DMS114 treated with DMSO at 0.1 percent for 48 hours (cell line): ENCODE results near the gene CYB5D1.
"Not testable (repeated sequence)": the region's sequence is repeated elsewhere in the genome, so short reads cannot be mapped to it uniquely, and the experiment has no call there.

Source experiments
- DNase-seq: peaks from one replicate; lab custom pipeline; 2025; ENCODE audit not compliant: unreplicated experiment; lab: John Stamatoyannopoulos, UW

CYB5D1 gene, protein sequence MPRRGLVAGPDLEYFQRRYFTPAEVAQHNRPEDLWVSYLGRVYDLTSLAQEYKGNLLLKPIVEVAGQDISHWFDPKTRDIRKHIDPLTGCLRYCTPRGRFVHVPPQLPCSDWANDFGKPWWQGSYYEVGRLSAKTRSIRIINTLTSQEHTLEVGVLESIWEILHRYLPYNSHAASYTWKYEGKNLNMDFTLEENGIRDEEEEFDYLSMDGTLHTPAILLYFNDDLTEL

DNA sequence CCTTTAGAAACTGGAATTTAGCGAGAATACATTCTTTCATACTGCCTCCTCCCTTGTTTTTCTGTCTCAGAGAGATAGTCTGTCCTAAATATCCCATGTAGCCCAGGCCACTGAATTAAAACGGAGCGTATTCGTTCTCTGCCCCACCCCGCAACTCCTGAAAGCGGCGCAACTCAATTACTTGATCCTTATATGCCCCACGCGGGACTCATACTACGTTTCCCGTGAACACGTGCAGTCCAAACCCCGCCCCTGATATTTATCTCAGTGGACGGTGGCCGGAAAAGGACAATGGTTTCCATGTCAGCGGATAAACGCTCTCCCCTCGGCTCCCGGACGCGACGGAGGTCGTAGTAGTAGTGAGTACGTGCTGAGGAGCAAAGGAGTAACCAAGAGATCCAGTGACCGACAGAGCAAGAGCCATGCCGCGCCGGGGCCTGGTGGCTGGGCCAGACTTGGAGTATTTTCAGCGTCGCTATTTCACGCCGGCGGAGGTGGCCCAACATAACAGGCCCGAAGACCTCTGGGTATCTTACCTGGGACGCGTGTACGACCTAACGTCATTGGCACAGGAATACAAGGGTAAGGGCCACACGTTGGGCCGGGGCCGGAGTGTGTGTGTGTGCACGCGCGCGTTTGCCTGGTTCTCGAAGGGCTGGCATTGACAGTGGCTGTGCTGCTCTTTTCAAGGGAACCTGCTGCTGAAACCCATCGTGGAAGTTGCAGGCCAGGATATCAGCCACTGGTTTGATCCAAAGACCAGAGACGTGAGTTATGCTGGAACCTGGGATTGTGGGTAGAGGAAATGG is at the start of gene CYB5D1:
Gene CYB5D1, plus strand, starts transcription at position 291 of the 809 bp plus-strand sequence. Its CDS starts 132 bp downstream, at position 423.
- peak; percentile 96 for DNase-seq

DNA sequence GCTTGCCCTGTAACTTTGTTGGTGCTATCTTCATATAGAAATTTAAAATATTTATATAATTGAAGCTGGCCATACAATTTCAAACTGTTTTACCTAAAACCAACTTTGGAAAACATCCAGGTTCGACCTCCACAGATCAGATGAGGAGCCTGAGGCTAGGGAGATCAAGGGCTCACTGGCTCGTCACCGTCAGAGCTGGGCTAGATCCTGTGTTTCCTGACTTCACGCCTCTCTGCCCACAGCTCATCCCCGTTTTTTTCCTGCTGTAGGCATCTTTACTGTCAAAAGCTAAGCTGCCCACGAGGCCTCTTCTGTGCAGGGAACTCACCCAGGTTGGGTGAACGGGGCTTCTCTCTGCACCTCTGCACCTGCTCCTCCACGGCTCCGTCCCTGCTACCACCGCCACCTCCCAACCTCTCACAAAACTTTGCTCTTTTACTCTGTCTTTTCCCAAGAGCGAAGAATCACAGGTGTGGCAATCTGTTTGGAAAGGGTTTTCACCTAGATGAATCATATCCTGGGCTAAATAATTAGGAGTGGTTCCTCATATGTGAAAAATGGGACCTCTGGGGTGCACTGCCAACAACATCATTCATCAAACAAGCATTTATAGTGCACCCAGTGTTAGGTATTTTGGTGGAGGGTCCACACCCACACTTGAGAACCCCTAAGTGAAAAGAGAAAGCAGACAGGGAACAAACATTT is 48.6 kb upstream of the CYB5D1 start:
- DNase-seq: no peak

DNA sequence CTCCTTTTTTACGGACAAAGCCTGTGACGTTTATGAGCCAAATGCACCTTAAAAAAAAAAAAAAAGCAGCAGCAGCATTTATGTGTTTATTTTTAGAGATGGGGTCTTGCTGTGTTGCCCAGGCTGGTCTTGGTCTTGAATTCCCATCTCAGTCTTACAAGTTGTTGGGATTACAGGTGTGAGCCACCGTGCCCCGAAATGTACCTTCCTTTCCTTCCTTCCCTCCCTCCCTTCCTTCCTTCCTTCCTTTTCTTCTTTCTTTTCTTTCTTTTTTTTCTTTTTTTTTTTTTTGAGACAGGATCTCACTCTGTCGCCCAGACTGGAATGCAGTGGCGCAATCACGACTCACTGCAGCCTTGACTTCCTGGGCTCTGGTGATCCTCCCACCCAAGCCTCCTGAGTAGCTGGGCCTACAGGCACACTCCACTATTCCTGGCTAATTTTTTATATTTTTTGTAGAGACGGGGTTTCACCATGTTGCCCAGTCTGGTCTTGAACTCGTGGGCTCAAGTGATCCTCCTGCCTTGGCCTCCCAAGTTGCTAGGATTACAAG is 47.9 kb upstream of the CYB5D1 start:
- DNase-seq: not testable (repeated sequence)

DNA sequence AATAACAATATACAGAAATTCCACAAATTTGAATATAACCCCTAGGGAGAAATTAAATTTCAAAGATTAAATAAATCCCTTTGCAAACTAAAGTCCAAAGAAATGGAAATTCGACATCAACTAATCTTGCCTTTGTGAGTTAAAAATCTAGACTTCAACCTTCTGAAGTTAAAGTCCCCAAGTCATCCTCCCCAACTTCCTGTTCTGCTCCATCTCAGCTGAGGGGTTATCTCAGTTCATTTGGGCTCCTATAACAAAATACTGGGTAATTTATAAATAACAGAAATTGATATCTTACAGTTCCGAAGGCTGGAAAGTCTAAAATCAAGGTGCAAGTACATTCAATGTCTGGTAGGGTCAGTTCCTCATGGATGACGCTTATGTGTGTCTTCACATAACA is 46.6 kb upstream of the CYB5D1 start:
- DNase-seq: no peak

DNA sequence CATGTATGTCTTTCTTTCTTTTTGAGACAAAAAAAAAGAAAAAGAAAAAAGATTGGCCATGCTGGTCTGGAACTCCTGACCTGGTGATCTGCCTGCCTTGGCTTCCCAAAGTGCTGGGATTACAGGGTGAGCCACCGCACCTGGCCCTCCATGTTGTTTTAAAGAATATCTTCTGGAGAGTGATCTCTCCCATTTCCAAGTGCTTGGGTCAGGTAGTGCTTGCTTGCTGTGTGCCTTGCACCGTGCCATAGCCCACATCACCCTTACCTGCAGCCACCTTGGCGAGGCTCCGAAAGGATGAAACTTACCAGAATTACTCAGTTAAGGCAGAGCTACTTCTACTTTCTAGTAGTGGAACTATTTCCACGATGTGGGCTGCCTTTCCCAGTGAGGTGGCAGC is 42.8 kb upstream of the CYB5D1 start:
- DNase-seq: no peak

DNA sequence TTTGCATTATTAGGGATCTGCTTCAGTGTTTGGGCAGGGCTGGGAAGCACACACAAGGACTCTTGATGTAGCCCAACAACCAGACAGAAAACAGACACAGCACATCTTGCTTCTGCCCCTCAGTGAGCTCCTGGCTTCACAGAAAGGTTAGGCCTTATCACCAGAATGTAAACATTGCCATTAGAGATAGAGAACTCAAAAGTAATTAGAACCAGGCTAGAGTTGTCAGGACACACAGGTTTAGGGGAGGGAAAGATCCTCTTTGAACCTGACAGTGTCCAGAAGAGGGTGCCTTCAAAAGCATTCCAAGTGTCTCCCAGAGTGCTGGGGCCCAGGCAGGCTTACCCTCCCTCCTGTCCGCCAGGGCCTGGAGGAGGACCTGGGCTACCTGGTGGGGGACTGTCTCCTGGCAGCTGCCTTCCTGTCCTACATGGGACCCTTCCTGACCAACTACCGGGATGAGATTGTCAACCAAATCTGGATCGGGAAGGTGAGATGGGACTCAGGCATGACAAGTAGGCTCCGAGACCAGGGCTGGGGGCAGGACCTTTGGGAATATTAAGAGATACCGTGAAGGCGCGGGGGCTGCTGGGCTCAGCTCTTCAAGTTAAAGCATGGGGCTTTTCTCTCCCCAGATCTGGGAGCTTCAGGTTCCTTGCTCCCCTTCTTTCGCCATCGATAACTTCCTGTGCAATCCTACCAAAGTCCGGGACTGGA is 40.7 kb upstream of the CYB5D1 start:
- no peak for DNase-seq

DNA sequence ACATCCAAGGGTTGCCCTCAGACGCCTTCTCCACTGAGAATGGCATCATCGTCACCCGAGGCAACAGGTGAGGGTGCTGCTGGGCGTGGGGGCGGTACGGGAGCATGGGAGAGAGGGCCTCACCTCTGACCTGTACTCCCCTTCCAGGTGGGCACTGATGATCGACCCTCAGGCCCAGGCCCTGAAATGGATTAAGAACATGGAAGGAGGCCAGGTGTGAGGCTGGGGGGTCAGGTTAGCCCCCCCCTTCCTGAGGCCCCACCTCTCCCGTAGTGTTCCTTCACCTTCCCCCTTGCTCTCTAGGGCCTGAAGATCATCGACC is 40.2 kb upstream of the CYB5D1 start:
- DNase-seq: no peak

DNA sequence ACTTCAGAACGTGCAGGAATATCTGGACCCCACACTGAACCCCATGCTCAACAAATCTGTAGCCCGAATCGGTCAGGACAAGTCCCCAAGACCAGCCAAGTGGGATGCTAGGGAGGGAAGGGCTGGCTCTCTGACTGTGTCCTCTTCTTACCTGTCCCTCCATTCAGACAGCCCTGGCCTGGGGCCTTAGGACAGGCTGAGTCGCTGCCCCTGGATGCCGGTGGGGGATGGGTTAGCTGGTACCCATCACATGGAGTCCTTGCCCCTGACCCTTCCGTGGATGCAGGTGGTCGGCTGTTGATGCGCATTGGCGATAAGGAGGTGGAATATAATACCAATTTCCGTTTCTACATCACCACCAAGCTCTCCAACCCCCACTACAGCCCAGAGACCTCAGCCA is 39.8 kb upstream of the CYB5D1 start:
- no peak for DNase-seq

DNA sequence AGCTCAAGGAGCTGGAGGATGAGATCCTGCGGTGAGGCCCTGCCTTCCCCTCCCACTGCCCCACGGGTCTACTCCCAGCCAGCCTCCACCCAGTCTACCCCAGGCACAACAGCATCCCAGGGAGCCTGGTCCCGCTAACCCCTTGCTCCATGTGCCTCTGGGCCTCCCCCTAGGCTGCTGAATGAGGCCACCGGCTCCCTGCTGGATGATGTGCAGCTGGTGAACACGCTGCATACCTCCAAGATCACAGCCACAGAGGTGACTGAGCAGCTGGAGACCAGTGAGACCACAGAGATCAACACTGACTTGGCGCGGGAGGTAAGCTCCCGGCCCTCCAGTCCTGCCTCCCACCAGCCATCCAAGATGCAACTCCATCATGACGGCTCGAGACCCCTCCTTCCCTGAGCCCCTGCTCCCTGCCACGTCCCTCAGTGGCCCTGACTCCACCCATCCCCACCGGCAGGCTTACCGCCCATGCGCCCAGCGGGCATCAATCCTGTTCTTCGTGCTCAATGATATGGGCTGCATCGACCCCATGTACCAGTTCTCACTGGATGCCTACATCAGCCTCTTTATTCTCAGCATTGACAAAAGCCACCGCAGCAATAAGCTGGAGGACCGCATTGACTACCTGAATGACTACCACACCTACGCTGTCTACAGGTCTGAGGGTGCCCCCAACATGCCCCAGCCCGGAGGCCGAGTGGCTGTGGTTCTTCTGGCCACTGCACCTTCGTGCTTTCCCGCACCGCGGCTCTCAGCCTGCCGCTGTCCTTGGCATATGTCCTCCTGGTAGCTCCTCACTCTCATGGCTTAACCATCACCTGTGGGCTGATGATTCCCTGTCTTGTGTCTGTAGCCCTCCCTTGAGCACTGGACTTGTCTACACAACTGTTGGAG is 38.8 kb upstream of the CYB5D1 start:
- DNase-seq: no peak

DNA sequence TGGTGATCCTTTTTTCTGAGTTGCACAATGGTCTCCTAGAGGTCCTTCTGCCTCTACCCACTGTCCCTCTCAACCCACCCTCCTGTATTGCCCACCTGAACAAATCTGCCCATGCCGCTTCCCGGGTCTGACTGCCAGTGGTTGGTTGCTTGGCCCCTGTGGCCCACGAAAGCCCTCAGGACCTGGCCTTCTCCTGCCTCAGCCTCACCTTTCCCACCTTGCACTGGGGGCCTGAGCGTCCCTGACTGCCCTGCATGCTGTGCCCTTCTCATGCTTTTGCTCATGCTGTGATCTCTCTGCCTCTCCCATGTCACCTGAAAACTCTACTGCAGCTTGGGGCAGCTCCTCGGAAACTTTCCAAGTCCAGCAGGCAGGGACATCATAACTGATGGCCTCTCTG is 37.6 kb upstream of the CYB5D1 start:
- DNase-seq: no peak

DNA sequence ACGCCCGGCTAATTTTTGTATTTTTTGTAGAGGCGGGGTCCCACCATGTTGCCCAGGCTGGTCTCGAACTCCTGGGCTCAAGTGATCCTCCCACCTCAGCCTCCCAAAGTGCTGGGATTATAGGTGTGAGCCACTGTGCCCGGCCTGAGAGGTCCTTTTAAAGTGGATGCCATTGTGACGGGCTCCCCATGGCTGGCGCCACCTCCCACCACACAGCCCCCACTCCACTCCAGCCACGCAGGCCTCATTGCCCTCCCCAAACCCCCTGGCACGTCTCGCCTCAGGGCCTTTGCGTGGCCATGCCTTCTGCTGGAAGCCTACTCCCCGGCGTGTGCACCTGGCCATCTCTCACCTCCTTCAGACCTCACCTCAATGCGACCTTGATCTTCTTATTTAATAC is 35.7 kb upstream of the CYB5D1 start:
- DNase-seq: no peak

DNA sequence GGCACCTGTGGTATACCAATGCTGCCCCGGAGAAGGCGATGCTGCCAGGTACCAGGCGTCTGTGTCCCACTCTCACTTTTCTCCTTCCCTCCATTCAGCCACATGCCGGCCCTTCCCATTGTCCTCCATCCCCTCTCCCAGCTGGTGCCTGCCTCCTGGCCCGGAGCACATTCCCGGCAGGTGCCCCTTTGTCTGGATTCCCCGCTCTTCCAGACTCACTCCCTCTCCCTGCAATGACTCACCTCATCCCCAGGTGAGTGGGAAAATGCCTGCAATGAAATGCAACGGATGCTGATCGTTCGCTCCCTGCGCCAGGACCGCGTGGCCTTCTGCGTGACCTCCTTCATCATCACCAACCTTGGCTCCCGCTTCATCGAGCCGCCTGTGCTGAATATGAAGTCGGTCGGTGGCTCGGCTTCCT is 34.2 kb upstream of the CYB5D1 start:
- no peak for DNase-seq

DNA sequence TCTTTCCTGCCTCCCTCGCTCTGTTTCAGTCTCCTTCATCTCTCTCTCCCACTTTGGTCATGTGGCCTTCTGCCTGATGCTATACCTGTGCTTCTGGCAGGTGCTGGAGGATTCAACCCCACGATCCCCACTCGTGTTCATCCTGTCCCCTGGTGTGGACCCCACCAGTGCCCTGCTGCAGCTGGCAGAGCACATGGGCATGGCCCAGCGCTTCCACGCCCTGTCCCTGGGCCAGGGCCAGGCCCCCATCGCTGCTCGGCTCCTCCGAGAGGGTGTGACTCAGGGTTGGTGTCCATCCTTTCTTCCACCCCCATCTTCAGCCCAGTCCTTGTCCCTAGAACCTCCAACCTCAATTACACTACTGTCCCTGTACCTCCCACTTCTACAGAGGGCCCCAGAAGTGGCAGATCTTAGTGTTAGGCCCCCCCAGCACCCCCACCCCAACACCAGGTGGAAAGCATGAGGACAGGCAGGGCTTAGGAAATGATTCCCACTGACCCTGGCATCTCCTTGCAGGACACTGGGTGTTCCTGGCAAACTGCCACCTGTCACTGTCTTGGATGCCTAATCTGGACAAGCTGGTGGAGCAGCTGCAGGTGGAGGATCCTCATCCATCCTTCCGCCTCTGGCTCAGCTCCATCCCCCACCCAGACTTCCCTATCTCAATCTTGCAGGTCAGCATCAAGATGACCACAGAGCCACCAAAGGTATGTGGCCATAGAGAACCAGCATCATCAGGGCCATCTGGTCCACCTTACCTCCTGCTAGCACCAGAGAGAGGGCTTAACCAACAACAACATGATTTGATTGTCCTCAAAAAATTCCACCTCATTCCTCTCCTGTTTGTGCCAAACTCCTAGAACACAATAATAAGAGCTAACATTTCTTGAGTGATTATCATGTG is 33.5 kb upstream of the CYB5D1 start:
- DNase-seq: no peak

DNA sequence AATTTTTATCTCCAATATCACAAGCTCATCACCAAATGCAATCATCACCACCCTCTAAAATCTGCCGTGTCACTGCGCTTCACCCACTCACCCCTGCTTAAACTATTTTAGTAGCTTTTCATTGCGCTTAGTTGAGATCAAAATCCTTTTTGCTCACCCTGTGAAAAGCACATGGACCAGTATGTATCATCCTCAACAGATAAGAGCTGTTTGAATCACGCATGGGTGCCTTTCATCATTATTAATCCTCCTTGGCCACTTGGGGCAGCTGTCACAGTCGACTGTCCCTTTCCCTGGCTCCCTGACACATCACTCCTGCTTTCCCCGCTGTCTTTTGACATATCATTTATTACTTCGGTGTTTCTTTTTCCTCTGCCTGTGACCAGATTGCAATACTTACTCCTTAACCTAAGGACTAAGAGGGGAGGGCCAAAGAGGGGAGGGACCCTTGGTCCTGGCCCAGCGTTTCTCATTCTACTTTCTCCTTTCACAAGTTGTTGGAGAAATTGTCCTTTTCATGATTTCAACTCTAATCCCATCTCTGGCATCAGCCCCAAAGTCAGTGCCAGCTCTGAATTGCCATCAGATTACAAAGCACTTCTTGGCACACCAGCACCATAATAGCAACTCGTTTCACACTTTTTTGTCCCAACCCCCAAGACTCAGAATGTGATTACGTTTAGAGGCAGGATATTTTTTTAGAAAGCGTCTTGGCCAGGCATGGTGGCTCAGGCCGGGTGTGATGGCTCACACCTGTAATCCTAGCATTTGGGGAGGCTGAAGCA is 32.4 kb upstream of the CYB5D1 start:
- DNase-seq: no peak

DNA sequence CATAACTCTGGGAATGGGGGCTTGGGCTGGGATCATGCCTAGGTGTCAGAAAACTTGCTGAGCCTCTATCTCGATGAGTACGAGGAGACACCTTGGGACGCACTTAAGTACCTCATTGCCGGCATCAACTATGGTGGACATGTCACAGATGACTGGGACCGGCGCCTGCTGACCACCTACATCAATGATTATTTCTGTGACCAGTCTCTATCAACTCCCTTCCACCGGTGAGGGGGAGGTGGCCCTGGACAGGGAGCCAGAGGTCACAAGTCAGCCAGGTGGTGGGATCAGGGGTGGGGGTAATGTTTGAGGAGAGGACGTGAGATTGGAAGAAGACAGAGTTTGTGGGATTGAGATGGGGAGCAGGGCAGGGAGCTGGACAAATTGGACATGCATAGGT is 27.2 kb upstream of the CYB5D1 start:
- DNase-seq: no peak

DNA sequence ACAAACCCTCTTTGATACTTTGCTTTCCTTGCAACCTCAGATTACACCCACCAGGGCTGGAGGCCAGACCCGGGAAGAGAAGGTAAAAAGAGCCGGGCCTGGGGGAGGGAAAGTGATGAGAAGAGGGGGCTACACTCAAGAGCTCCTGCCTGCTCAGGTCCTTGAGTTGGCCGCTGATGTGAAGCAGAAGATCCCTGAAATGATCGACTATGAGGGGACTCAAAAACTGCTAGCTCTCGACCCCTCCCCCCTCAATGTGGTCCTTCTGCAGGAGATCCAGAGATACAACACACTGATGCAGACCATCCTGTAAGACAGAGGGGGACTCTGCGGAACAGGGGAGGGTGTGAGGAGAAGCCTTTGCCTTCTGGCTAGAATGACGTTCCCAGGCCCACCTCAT is 26.6 kb upstream of the CYB5D1 start:
- DNase-seq: no peak

DNA sequence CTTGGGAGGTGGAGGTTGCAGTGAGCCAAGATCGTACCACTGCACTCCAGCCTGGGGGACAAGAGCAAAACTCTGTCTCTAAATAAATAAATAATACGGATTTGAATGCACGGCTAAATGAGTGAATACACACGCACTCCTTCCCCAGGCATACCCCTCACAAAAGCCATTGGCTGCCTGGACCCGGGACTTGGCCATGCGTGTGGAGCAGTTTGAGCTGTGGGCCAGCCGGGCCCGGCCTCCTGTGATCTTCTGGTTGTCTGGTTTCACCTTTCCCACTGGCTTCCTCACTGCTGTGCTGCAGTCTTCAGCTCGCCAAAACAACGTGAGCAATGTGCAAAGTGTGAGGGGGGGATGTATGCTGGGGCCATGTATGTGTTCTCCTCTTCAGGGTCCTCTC is 25.4 kb upstream of the CYB5D1 start:
- no peak for DNase-seq

DNA sequence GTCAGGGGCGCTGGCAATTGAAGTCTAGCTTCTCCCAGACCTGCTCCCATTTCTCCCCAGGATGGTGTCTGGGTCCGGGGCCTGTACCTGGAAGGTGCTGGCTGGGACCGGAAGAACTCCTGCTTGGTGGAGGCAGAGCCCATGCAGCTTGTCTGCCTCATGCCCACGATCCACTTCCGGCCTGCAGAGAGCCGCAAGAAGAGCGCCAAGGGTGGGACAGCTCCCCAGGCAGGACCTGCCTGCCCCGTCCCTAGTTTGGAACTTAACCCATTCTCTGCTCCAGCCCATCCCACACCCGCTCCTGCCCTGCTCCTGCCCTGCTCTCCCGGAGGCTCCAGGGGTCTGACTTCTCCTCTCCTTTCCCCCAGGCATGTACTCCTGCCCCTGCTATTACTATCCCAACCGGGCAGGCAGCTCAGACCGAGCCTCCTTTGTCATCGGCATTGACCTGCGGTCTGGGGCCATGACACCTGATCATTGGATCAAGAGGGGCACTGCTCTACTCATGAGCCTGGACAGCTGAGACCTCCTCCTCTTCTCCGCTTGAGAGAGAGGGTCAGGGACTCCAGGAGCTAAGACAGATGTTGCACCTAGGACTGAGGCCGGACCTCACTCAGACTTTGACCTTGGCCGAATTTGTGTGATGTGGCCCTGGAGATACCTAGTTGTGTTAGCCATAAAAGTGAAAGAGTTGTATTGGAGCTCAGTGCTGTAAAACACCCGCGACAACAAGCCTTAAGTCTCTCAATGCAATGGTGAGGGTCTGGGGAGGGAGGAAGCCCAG is 24.6 kb upstream of the CYB5D1 start:
- no peak for DNase-seq
